ENCODE results near the gene SDK1.

The SDK1 gene

GRCh38 chr7:4174451-4174850 lies 873.4 kb downstream of the SDK1 start:
- Histone ChIP-seq H2BK120ac (ENCODE audit: insufficient read depth, low read length, poor library complexity) (no peak overlapping the region), H4K8ac (ENCODE audit: low read depth, low read length) (no peak overlapping the region), H3K18ac (ENCODE audit: low read length) (no peak overlapping the region), H3K79me2 (ENCODE audit: control insufficient read depth, insufficient read depth, low read length, poor library complexity) (no peaks in the 10 kb centered on the region), H3K36me3 (ENCODE audit: control insufficient read depth in 1 of 2, insufficient read depth in 2 of 2, low read length in 2 of 2) (peaks cover 11 to 18% of the 10 kb centered on the region in 2 experiments), H3K4ac (ENCODE audit: low read depth, low read length) (no peak overlapping the region), H3K9me3 (ENCODE audit: insufficient read depth, low read depth, low read length) (no peaks in the 10 kb centered on the region), H3K4me3 (ENCODE audit: low read depth, low read length) (no peak overlapping the region), H3K23ac (ENCODE audit: low read length) (no peak overlapping the region), H2BK5ac (ENCODE audit: low read depth, low read length, poor library complexity) (no peak overlapping the region), H3K4me1 (ENCODE audit: control insufficient read depth in 1 of 2, insufficient read depth in 2 of 2, low read length in 2 of 2) (no peaks in the 10 kb centered on the region), H2BK12ac (ENCODE audit: low read length) (no peak overlapping the region), H3K9ac (ENCODE audit: low read length) (no peak overlapping the region), H2AFZ (ENCODE audit: insufficient read depth, low read length, poor library complexity) (no peak overlapping the region), H3K79me1 (ENCODE audit: low read length) (no peaks in the 10 kb centered on the region), H3K4me2 (ENCODE audit: low read length) (no peak overlapping the region), H2AK5ac (ENCODE audit: low read length) (no peak overlapping the region), H4K91ac (ENCODE audit: low read depth, low read length) (no peak overlapping the region), H3K27ac (ENCODE audit: low read depth, low read length) (no peak overlapping the region), H4K12ac (ENCODE audit: low read depth, low read length) (no peak overlapping the region), H3K27me3 (ENCODE audit: insufficient read depth, low read length) (no peaks in the 10 kb centered on the region), H3K14ac (ENCODE audit: low read length) (no peak overlapping the region)
- no peak for DNase-seq
- no CpG with 5 or more reads among the region's 11 CpGs for WGBS (ENCODE audit: extremely low coverage, insufficient coverage, insufficient read length)

GRCh38 chr7:4174884-4175283 lies 873.8 kb downstream of the SDK1 start:
- WGBS (ENCODE audit: extremely low coverage, insufficient coverage, insufficient read length) = no CpG with 5 or more reads among the region's 18 CpGs
- Histone ChIP-seq H4K91ac (ENCODE audit: low read depth, low read length) (no peak overlapping the region), H3K4ac (ENCODE audit: low read depth, low read length) (no peak overlapping the region), H4K12ac (ENCODE audit: low read depth, low read length) (no peak overlapping the region), H4K8ac (ENCODE audit: low read depth, low read length) (no peak overlapping the region), H3K9ac (ENCODE audit: low read length) (no peak overlapping the region), H2BK120ac (ENCODE audit: insufficient read depth, low read length, poor library complexity) (no peak overlapping the region), H3K9me3 (ENCODE audit: insufficient read depth, low read depth, low read length) (no peaks in the 10 kb centered on the region), H3K27ac (ENCODE audit: low read depth, low read length) (no peak overlapping the region), H3K27me3 (ENCODE audit: insufficient read depth, low read length) (no peaks in the 10 kb centered on the region), H2BK5ac (ENCODE audit: low read depth, low read length, poor library complexity) (no peak overlapping the region), H3K36me3 (ENCODE audit: control insufficient read depth in 1 of 2, insufficient read depth in 2 of 2, low read length in 2 of 2) (peaks cover 11 to 18% of the 10 kb centered on the region in 2 experiments), H2AFZ (ENCODE audit: insufficient read depth, low read length, poor library complexity) (no peak overlapping the region), H2BK12ac (ENCODE audit: low read length) (no peak overlapping the region), H3K4me3 (ENCODE audit: low read depth, low read length) (no peak overlapping the region), H3K23ac (ENCODE audit: low read length) (no peak overlapping the region), H3K79me1 (ENCODE audit: low read length) (no peaks in the 10 kb centered on the region), H3K18ac (ENCODE audit: low read length) (no peak overlapping the region), H3K4me1 (ENCODE audit: control insufficient read depth in 1 of 2, insufficient read depth in 2 of 2, low read length in 2 of 2) (no peaks in the 10 kb centered on the region), H3K4me2 (ENCODE audit: low read length) (no peak overlapping the region), H3K14ac (ENCODE audit: low read length) (no peak overlapping the region), H3K79me2 (ENCODE audit: control insufficient read depth, insufficient read depth, low read length, poor library complexity) (no peaks in the 10 kb centered on the region), H2AK5ac (ENCODE audit: low read length) (no peak overlapping the region)
- DNase-seq = no peak

GRCh38 chr7:4175346-4175973 lies 874.4 kb downstream of the SDK1 start:
- H3K4me3 ChIP-seq (ENCODE audit: low read depth, low read length) = no peak overlapping the region
- no peaks in the 10 kb centered on the region for H3K4me1 ChIP-seq (ENCODE audit: control insufficient read depth in 1 of 2, insufficient read depth in 2 of 2, low read length in 2 of 2)
- H4K91ac ChIP-seq (ENCODE audit: low read depth, low read length) = no peak overlapping the region
- no peak overlapping the region for H3K14ac ChIP-seq (ENCODE audit: low read length)
- H2AFZ ChIP-seq (ENCODE audit: insufficient read depth, low read length, poor library complexity) = no peak overlapping the region
- H3K4me2 ChIP-seq (ENCODE audit: low read length) = no peak overlapping the region
- no peak for DNase-seq
- no peak overlapping the region for H4K12ac ChIP-seq (ENCODE audit: low read depth, low read length)
- H3K23ac ChIP-seq (ENCODE audit: low read length) = no peak overlapping the region
- H2BK120ac ChIP-seq (ENCODE audit: insufficient read depth, low read length, poor library complexity) = no peak overlapping the region
- H3K27me3 ChIP-seq (ENCODE audit: insufficient read depth, low read length) = no peaks in the 10 kb centered on the region
- WGBS (ENCODE audit: extremely low coverage, insufficient coverage, insufficient read length) = no CpG with 5 or more reads among the region's 34 CpGs
- no peak overlapping the region for H3K4ac ChIP-seq (ENCODE audit: low read depth, low read length)
- H2BK12ac ChIP-seq (ENCODE audit: low read length) = no peak overlapping the region
- H2AK5ac ChIP-seq (ENCODE audit: low read length) = no peak overlapping the region
- H3K27ac ChIP-seq (ENCODE audit: low read depth, low read length) = no peak overlapping the region
- no peaks in the 10 kb centered on the region for H3K9me3 ChIP-seq (ENCODE audit: insufficient read depth, low read depth, low read length)
- peaks cover 12 to 19% of the 10 kb centered on the region in 2 experiments for H3K36me3 ChIP-seq (ENCODE audit: control insufficient read depth in 1 of 2, insufficient read depth in 2 of 2, low read length in 2 of 2)
- no peaks in the 10 kb centered on the region for H3K79me2 ChIP-seq (ENCODE audit: control insufficient read depth, insufficient read depth, low read length, poor library complexity)
- no peaks in the 10 kb centered on the region for H3K79me1 ChIP-seq (ENCODE audit: low read length)
- H3K18ac ChIP-seq (ENCODE audit: low read length) = no peak overlapping the region
- H4K8ac ChIP-seq (ENCODE audit: low read depth, low read length) = no peak overlapping the region
- H2BK5ac ChIP-seq (ENCODE audit: low read depth, low read length, poor library complexity) = no peak overlapping the region
- H3K9ac ChIP-seq (ENCODE audit: low read length) = no peak overlapping the region

GRCh38 chr7:4177001-4177400 lies 875.9 kb downstream of the SDK1 start:
- Histone ChIP-seq H3K79me1 (ENCODE audit: low read length) (no peaks in the 10 kb centered on the region), H3K9ac (ENCODE audit: low read length) (no peak overlapping the region), H3K9me3 (ENCODE audit: insufficient read depth, low read depth, low read length) (no peaks in the 10 kb centered on the region), H2BK12ac (ENCODE audit: low read length) (no peak overlapping the region), H3K18ac (ENCODE audit: low read length) (no peak overlapping the region), H3K36me3 (ENCODE audit: control insufficient read depth in 1 of 2, insufficient read depth in 2 of 2, low read length in 2 of 2) (peaks cover 24 to 27% of the 10 kb centered on the region in 2 experiments), H3K4me3 (ENCODE audit: low read depth, low read length) (no peak overlapping the region), H2AFZ (ENCODE audit: insufficient read depth, low read length, poor library complexity) (no peak overlapping the region), H4K8ac (ENCODE audit: low read depth, low read length) (no peak overlapping the region), H2BK120ac (ENCODE audit: insufficient read depth, low read length, poor library complexity) (no peak overlapping the region), H2AK5ac (ENCODE audit: low read length) (no peak overlapping the region), H4K91ac (ENCODE audit: low read depth, low read length) (no peak overlapping the region), H4K12ac (ENCODE audit: low read depth, low read length) (no peak overlapping the region), H3K27me3 (ENCODE audit: insufficient read depth, low read length) (no peaks in the 10 kb centered on the region), H2BK5ac (ENCODE audit: low read depth, low read length, poor library complexity) (no peak overlapping the region), H3K23ac (ENCODE audit: low read length) (no peak overlapping the region), H3K4me2 (ENCODE audit: low read length) (no peak overlapping the region), H3K4ac (ENCODE audit: low read depth, low read length) (no peak overlapping the region), H3K14ac (ENCODE audit: low read length) (no peak overlapping the region), H3K4me1 (ENCODE audit: control insufficient read depth in 1 of 2, insufficient read depth in 2 of 2, low read length in 2 of 2) (no peaks in the 10 kb centered on the region), H3K27ac (ENCODE audit: low read depth, low read length) (no peak overlapping the region), H3K79me2 (ENCODE audit: control insufficient read depth, insufficient read depth, low read length, poor library complexity) (no peaks in the 10 kb centered on the region)
- DNase-seq = no peak
- no CpG with 5 or more reads among the region's 6 CpGs for WGBS (ENCODE audit: extremely low coverage, insufficient coverage, insufficient read length)

Measured in trophoblast cell (in vitro differentiated cells and primary cell).